Gastrocnemius medialis (tissue), 4 donors: Measurements from ENCODE around the gene AMDHD1.

ENCODE experiments used
- POLR2A ChIP-seq, 2 donors: fragments of 450-650 bp; IDR thresholded peaks; one replicate each; pipeline ENCODE4 v1.6.1; 2017; ENCODE audit warnings: antibody characterized with exemption in 2 of 2, mild to moderate bottlenecking in 2 of 2, moderate library complexity in 2 of 2
- TF ChIP-seq, protein P1 (sequence below), 5 experiments: fragments of 450-650 bp in 3 of 5; fragments of 200-600 bp in 2 of 5; sonication (generic) in 2 of 5; IDR thresholded peaks in 4 of 5; conservative IDR thresholded peaks in 1 of 5; 1 replicate in 4 of 5; 2 replicates in 1 of 5; pipeline ENCODE4 v1.5.1; 2016 to 2019; ENCODE audit warnings: antibody characterized with exemption in 5 of 5, mild to moderate bottlenecking in 3 of 5, moderate library complexity in 3 of 5

DNA sequence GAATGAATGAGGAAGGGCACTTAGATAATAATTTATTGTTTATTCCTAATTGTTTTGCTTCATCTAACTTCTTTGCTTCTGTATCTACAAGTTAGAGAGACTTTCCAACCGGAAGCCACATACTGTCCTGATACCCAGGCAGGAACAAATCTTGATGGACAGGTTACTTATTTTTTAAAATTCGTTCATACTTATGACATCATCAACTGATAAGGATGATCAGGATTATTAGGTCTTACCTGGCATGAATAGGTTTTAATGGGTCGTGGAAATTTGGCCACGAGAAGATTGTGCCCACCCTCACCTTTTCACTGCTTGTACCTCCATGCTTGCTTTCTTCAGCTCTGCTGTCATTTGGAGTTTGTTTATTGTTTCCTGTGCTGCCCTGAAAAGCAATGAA lies 45.0 kb upstream of the AMDHD1 start:
- TF ChIP-seq, protein P1, sequence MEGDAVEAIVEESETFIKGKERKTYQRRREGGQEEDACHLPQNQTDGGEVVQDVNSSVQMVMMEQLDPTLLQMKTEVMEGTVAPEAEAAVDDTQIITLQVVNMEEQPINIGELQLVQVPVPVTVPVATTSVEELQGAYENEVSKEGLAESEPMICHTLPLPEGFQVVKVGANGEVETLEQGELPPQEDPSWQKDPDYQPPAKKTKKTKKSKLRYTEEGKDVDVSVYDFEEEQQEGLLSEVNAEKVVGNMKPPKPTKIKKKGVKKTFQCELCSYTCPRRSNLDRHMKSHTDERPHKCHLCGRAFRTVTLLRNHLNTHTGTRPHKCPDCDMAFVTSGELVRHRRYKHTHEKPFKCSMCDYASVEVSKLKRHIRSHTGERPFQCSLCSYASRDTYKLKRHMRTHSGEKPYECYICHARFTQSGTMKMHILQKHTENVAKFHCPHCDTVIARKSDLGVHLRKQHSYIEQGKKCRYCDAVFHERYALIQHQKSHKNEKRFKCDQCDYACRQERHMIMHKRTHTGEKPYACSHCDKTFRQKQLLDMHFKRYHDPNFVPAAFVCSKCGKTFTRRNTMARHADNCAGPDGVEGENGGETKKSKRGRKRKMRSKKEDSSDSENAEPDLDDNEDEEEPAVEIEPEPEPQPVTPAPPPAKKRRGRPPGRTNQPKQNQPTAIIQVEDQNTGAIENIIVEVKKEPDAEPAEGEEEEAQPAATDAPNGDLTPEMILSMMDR (IDR thresholded peaks at IDR 0.05 in 4 of 5, conservative IDR thresholded peaks at IDR 0.05 in 1 of 5): no peak
- TF ChIP-seq POLR2A (IDR thresholded peaks at IDR 0.05): no peak
